Frontal cortex (tissue), 4 donors: ENCODE results near the gene SEL1L3. TPM values are rescaled to one million over a fixed set of nuclear protein-coding genes. Genes with fewer than 3 reads are reported as not detected.
"Not testable (repeated sequence)": the region's sequence is repeated elsewhere in the genome, so short reads cannot be mapped to it uniquely, and the experiment has no call there.

Experiments used
- DNase-seq, 2 donors: peaks; one replicate each; pipeline ENCODE4 v3.0.0; 2012; ENCODE audit warnings: low spot score in 2 of 2
- FAIRE-seq: peaks from 2 replicates; lab custom pipeline; 2012; peaks lifted over from hg19 to GRCh38; lab: Jason Lieb, UNC
- total RNA-seq: library from RNA; depleted of rRNA; stranded (reverse); fragments of >200 nt; gene quantifications from one replicate; pipeline ENCODE4 v1.2.3, GENCODE V29; 2014
- donor health status: control.
- donor health status: control.
- donor health status: control.

SEL1L3 gene
- total RNA-seq, 1 donor from 2014 or later, result 87.2 TPM

- FAIRE-seq (no peak), DNase-seq (no peak)
Observed at GRCh38 chr4:25881193-25881592, 18.4 kb upstream of the SEL1L3 start.

- DNase-seq (no peak), FAIRE-seq (no peak)
Observed at GRCh38 chr4:25879991-25880651, 17.3 kb upstream of the SEL1L3 start.

- FAIRE-seq (no peak), DNase-seq (no peak)
Observed at GRCh38 chr4:25879587-25879986, 16.8 kb upstream of the SEL1L3 start.

- DNase-seq, result no peak
- FAIRE-seq, result no peak
Observed at GRCh38 chr4:25879091-25879584, 16.4 kb upstream of the SEL1L3 start.

GRCh38 chr4:25878676-25879075, 15.9 kb upstream of the SEL1L3 start:
- DNase-seq (no peak), FAIRE-seq (no peak)

GRCh38 chr4:25875281-25875745, 12.5 kb upstream of the SEL1L3 start:
- no peak for FAIRE-seq
- DNase-seq, result no peak

- no peak for FAIRE-seq
Observed at GRCh38 chr4:25874655-25875054, 11.9 kb upstream of the SEL1L3 start.

GRCh38 chr4:25873632-25874129, 10.9 kb upstream of the SEL1L3 start:
- FAIRE-seq (no peak), DNase-seq (no peak)

More at GRCh38 chr4:25874655-25875054, 11.9 kb upstream of the SEL1L3 start:
- DNase-seq, result no peak

- FAIRE-seq (no peak), DNase-seq (no peak)
Observed at GRCh38 chr4:25872851-25873631, 10.3 kb upstream of the SEL1L3 start.

- no peak for DNase-seq
- FAIRE-seq, result no peak
Observed at GRCh38 chr4:25870081-25870480, 7.3 kb upstream of the SEL1L3 start.

GRCh38 chr4:25867781-25868294, 5.0 kb upstream of the SEL1L3 start:
- DNase-seq (no peak), FAIRE-seq (no peak)

- not testable (repeated sequence) for FAIRE-seq, DNase-seq
Observed at GRCh38 chr4:25866401-25866800, 3.6 kb upstream of the SEL1L3 start.

GRCh38 chr4:25865586-25865985, 2.8 kb upstream of the SEL1L3 start:
- FAIRE-seq (no peak), DNase-seq (no peak)

GRCh38 chr4:25863831-25864418, 1.1 kb upstream of the SEL1L3 start:
- no peak for FAIRE-seq
- DNase-seq, result no peak

GRCh38 chr4:25863347-25863784, 578 bp upstream of the SEL1L3 start:
- DNase-seq (peak in 1 of 2 donors; percentile 46), FAIRE-seq (no peak)

- DNase-seq, result peak in 1 of 2 donors; percentile 27
Observed at GRCh38 chr4:25861951-25862410, 807 bp downstream of the SEL1L3 start.

GRCh38 chr4:25861280-25861950, 1.4 kb downstream of the SEL1L3 start:
- FAIRE-seq (no peak), DNase-seq (no peak)

More at GRCh38 chr4:25861951-25862410, 807 bp downstream of the SEL1L3 start:
- FAIRE-seq, result no peak

GRCh38 chr4:25860586-25861279, 2.1 kb downstream of the SEL1L3 start:
- FAIRE-seq (no peak), DNase-seq (no peak)
